Ovary (tissue), 3 donors: ENCODE results near the gene FARP1.

Experiments used
- EP300 ChIP-seq: sonication (generic); formaldehyde crosslinking; IDR thresholded peaks from one replicate; pipeline ENCODE4 v1.6.1; 2017; ENCODE audit warnings: antibody characterized with exemption
- POLR2A ChIP-seq: fragments of 450-650 bp; IDR thresholded peaks from one replicate; pipeline ENCODE4 v1.6.1; 2017; ENCODE audit warnings: antibody characterized with exemption, mild to moderate bottlenecking, moderate library complexity
- TF ChIP-seq, protein P1 (sequence below), 3 donors: fragments of 450-650 bp in 2 of 3; fragments of 200-600 bp in 1 of 3; IDR thresholded peaks; one replicate each; pipeline versions ENCODE4 v1.5.1 to v1.8.0; 2016 to 2022; ENCODE audit warnings: antibody characterized with exemption in 3 of 3, mild to moderate bottlenecking in 1 of 3
- donor health status: DM: no; HTN: no; CAD: no.

DNA sequence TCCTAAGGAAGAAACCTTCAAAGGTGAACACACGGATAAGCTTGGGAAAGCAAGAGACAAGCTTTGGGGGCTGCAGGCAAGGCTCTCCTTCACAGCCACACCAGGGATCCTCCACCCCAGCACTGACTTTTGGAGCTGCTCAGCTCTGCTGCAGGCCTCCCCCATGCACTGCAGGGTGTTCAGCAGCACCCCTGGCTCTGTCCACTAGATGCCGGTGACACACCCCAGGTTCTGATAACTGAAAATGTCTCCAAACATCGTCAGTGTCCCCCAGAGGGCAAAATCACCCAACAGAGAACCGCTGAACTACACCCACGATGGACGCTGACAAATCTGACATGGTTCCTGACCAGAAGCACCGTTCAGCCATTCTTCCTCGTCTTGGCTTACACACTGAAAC, 343.5 kb downstream of the FARP1 start:
- TF ChIP-seq, protein P1, sequence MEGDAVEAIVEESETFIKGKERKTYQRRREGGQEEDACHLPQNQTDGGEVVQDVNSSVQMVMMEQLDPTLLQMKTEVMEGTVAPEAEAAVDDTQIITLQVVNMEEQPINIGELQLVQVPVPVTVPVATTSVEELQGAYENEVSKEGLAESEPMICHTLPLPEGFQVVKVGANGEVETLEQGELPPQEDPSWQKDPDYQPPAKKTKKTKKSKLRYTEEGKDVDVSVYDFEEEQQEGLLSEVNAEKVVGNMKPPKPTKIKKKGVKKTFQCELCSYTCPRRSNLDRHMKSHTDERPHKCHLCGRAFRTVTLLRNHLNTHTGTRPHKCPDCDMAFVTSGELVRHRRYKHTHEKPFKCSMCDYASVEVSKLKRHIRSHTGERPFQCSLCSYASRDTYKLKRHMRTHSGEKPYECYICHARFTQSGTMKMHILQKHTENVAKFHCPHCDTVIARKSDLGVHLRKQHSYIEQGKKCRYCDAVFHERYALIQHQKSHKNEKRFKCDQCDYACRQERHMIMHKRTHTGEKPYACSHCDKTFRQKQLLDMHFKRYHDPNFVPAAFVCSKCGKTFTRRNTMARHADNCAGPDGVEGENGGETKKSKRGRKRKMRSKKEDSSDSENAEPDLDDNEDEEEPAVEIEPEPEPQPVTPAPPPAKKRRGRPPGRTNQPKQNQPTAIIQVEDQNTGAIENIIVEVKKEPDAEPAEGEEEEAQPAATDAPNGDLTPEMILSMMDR (IDR thresholded peaks at IDR 0.05) = no peak
- no peak for TF ChIP-seq POLR2A
- no peak for TF ChIP-seq EP300
